ENCODE measurements around the gene TSKU.

DNA sequence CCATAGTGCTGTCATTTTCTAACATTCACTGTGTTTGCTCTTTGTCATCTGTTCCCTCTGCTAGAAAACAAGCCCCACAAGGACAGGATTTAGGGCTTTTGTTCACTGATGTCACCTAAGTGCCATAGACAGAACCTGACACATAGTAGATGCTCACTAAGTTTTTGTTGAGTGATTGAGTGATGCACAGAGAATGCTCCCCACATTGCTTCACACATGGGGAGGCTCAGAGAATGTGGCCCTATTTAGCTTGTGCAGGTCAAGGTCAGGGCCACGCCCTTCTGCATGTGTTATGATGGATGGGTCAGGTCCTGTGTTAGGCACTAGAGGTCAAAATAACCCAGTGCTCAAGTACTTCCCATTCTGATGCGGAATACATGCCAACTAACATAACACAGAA lies 33.1 kb upstream of the TSKU start:
- TF ChIP-seq, protein P1, sequence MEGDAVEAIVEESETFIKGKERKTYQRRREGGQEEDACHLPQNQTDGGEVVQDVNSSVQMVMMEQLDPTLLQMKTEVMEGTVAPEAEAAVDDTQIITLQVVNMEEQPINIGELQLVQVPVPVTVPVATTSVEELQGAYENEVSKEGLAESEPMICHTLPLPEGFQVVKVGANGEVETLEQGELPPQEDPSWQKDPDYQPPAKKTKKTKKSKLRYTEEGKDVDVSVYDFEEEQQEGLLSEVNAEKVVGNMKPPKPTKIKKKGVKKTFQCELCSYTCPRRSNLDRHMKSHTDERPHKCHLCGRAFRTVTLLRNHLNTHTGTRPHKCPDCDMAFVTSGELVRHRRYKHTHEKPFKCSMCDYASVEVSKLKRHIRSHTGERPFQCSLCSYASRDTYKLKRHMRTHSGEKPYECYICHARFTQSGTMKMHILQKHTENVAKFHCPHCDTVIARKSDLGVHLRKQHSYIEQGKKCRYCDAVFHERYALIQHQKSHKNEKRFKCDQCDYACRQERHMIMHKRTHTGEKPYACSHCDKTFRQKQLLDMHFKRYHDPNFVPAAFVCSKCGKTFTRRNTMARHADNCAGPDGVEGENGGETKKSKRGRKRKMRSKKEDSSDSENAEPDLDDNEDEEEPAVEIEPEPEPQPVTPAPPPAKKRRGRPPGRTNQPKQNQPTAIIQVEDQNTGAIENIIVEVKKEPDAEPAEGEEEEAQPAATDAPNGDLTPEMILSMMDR (IDR thresholded peaks at IDR 0.05): no peak
- no peak for TF ChIP-seq POLR2A (IDR thresholded peaks at IDR 0.05)
